Karpas-422 (cell line): ENCODE measurements around the gene CT45A5. TPM values are rescaled to one million over a fixed set of nuclear protein-coding genes. Genes with fewer than 3 reads are reported as not detected.
"Not testable (repeated sequence)": the region's sequence is repeated elsewhere in the genome, so short reads cannot be mapped to it uniquely, and the experiment has no call there.

Experiments
- DNase-seq: peaks from one replicate; pipeline ENCODE4 v3.0.0-alpha.2; 2015
- H2AFZ ChIP-seq: fragments of 200-600 bp; sonication (generic); 2 replicates; pipeline ENCODE4 v1.6.1; 2014; ENCODE audit warnings: antibody characterized with exemption, low read length, mixed read lengths
- H3K27ac ChIP-seq: fragments of 200-600 bp; sonication (generic); 2 replicates; pipeline ENCODE4 v1.5.1; 2014; ENCODE audit warnings: mild to moderate bottlenecking, low read length, moderate library complexity
- H3K27me3 ChIP-seq: fragments of 200-600 bp; sonication (generic); 2 replicates; pipeline ENCODE4 v1.6.1; 2014; ENCODE audit warnings: low read length, mixed read lengths
- H3K36me3 ChIP-seq: fragments of 200-600 bp; sonication (generic); 2 replicates; pipeline ENCODE4 v1.6.1; 2014; ENCODE audit warnings: low read length, mixed read lengths; ENCODE audit not compliant: insufficient read depth
- H3K4me1 ChIP-seq: fragments of 200-600 bp; sonication (generic); 2 replicates; pipeline ENCODE4 v1.6.1; 2014; ENCODE audit warnings: mild to moderate bottlenecking, low read length, mixed read lengths
- H3K4me2 ChIP-seq: fragments of 200-600 bp; sonication (generic); 2 replicates; pipeline ENCODE4 v1.6.1; 2014; ENCODE audit warnings: low read length, low read depth, mild to moderate bottlenecking; ENCODE audit not compliant: poor library complexity, severe bottlenecking
- H3K4me3 ChIP-seq: fragments of 200-600 bp; sonication (generic); 2 replicates; pipeline ENCODE4 v1.5.1; 2014; ENCODE audit warnings: mild to moderate bottlenecking, antibody characterized with exemption, low read length, mixed read lengths
- H3K79me2 ChIP-seq: fragments of 200-600 bp; sonication (generic); 2 replicates; pipeline ENCODE4 v1.6.1; 2014; ENCODE audit warnings: mild to moderate bottlenecking, low read length, mixed read lengths
- H3K9ac ChIP-seq: fragments of 200-600 bp; sonication (generic); 2 replicates; pipeline ENCODE4 v1.6.0; 2014; ENCODE audit warnings: low read length
- H3K9me2 ChIP-seq: fragments of 200-600 bp; sonication (generic), shearing (Covaris generic); replicated peaks from 2 replicates; pipeline ENCODE4 v1.6.0; 2014; ENCODE audit warnings: mild to moderate bottlenecking, low read length, moderate library complexity; ENCODE audit not compliant: insufficient read depth
- H3K9me3 ChIP-seq: fragments of 300-700, 200-600 bp; sonication (generic); 2 replicates; pipeline ENCODE4 v1.6.1; 2014; ENCODE audit warnings: low read length, mixed read lengths
- H4K20me1 ChIP-seq: fragments of 200-600 bp; sonication (generic); 2 replicates; pipeline ENCODE4 v1.6.1; 2014; ENCODE audit warnings: mild to moderate bottlenecking, antibody characterized with exemption, low read length, low read depth; ENCODE audit not compliant: insufficient read depth
- total RNA-seq: library from RNA; depleted of rRNA; stranded (reverse); fragments of >200 nt; shearing (Covaris generic); gene quantifications from 2 replicates; pipeline ENCODE4 v1.2.3, GENCODE V29; 2014; ENCODE audit warnings: low replicate concordance; rRNA removed

Gene CT45A5
- total RNA-seq, 1 experiment from 2014 or later = not detected

GRCh38 chrX:135734666-135735065, 50.6 kb downstream of the CT45A5 start:
- H3K36me3 ChIP-seq = not testable (repeated sequence)

More at GRCh38 chrX:135734666-135735065, 50.6 kb downstream of the CT45A5 start:
- not testable (repeated sequence) for H3K9me3 ChIP-seq, H3K4me3 ChIP-seq, H3K27me3 ChIP-seq, H3K9me2 ChIP-seq, H3K4me1 ChIP-seq, H3K79me2 ChIP-seq, H3K9ac ChIP-seq, H3K27ac ChIP-seq, DNase-seq, H3K4me2 ChIP-seq, H2AFZ ChIP-seq, H4K20me1 ChIP-seq

Other genes with a start within 250 kb of the CT45A5 start
- not detected in 2 replicates for gene CT45A1, start 71.9 kb downstream of the CT45A5 start, total RNA-seq
- not detected in 2 replicates for gene CT45A3, start 17.3 kb downstream of the CT45A5 start, total RNA-seq
- not detected in 2 replicates for gene CT45A6, start 17.3 kb upstream of the CT45A5 start, total RNA-seq
- not detected in 2 replicates for gene CT45A2, start 34.5 kb upstream of the CT45A5 start, total RNA-seq
- gene CT45A7, start 51.8 kb upstream of the CT45A5 start, total RNA-seq = not detected in 2 replicates
- gene CT45A8, start 69.0 kb upstream of the CT45A5 start, total RNA-seq = not detected in 2 replicates
- not detected in 2 replicates for gene CT45A9, start 86.3 kb upstream of the CT45A5 start, total RNA-seq
- gene CT45A10, start 107.9 kb upstream of the CT45A5 start, total RNA-seq = not detected in 2 replicates
- not detected in 2 replicates for gene SAGE1, start 108.2 kb upstream of the CT45A5 start, total RNA-seq
- gene MMGT1, start 188.5 kb upstream of the CT45A5 start, total RNA-seq = 9.1 and 25.6 TPM in 2 replicates
- 10.0 and 18.3 TPM in 2 replicates for gene SLC9A6, start 199.9 kb upstream of the CT45A5 start, total RNA-seq